Activated CD8-positive, alpha-beta memory T cell treated with anti-CD3 and anti-CD28 coated beads for 36 hours (primary cell): ENCODE measurements around the gene LILRB2. TPM values are rescaled to one million over a fixed set of nuclear protein-coding genes. Genes with fewer than 3 reads are reported as not detected.
"Not testable (repeated sequence)": the region's sequence is repeated elsewhere in the genome, so short reads cannot be mapped to it uniquely, and the experiment has no call there.

ENCODE experiments used
- CTCF ChIA-PET: fragments of 350-600 bp; sonication (Branson Sonifier 250); formaldehyde crosslinking; loops from one replicate; lab custom pipeline; 2021; ENCODE audit warnings: antibody characterized with exemption; lab: Charles Lee
- POLR2A ChIA-PET: fragments of 350-600 bp; sonication (Branson Sonifier 250); formaldehyde crosslinking; loops from one replicate; lab custom pipeline; 2021; ENCODE audit warnings: antibody characterized with exemption; lab: Charles Lee
- total RNA-seq, 2 experiments: library from RNA; stranded (reverse); gene quantifications; one replicate each; pipeline ENCODE4 v1.2.3, GENCODE V29; 2021

Gene LILRB2
- total RNA-seq, 2 experiments from 2014 or later: not detected

DNA sequence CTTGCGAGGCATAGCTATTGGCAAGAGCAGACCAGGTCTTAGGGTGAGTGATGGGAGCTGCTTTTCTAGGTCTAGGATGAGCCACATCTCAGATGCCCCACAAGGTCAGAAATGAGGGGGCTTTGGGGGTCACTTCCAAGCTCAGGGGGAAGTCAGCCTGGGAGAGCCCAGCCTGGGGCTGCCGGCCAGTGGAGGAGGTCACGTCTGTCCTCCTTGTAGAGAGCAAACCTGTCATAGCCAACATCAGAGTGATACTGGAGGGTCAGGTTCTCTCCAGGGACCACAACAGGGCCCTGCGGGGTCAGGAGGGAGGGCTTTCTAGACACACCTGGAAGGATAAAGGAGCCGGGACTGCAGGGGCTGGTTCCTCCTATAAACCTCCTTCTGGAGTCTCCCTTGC is 29.6 kb upstream of the LILRB2 start:
- CTCF ChIA-PET: interaction anchor here (0.7 kb wide), 1 partner anchor 20 kb away, joined by 3 read pairs; no protein-coding TSS in a partner anchor
- POLR2A ChIA-PET: no interaction called here

- ChIA-PET POLR2A (no interaction called here), CTCF (no interaction called here)
Observed at GRCh38 chr19:54309811-54310210, 28.9 kb upstream of the LILRB2 start.

DNA sequence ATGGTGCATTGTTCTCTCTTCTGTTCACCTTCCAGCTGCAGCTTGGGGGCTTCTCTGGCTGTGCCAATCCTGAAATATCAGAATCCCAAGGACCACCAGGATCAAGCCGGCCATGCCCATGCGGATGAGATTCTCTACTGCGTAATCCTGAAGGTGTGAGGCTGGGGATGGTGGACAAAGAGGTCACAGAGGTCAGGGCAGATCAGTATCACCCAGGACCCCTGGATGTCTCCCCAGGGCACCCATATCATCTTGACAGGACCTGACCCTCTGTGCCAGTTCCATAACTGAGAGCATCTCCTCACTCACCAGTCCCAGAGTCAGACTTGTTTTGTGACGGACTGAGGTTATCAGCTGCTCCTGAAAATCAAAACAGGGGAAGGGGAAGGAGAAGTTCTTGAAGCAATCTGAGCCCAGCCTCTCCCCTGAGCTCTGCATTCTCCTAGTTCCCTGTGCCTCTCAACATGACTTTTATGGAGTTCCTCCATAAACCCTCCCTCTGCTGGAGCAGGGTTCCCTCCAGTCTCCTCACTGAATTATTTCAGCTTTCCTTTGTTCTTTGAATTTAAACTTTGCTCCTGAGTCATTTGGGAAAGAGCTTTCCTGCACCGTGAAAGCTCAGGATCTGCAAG is 26.6 kb upstream of the LILRB2 start:
- ChIA-PET POLR2A (no interaction called here), CTCF (no interaction called here)

DNA sequence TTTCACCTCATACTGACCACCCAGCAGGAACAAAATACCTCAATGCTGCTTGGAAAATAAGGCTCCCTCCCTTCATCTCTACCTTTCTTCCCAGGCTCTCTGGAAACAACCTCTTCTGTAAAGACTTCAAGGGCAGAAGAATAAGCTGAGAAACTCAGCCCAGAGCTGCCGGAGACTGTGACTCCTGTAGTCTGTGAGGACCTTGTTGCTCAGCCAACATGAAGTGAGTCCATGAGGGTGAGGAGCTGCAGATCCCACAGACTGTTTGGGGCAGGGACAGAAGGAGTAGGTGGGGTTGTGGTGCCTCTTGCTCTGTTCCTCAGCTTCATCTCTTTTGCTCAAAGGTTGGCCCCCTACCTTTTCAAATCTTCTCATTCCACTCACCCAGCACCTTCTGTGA is 24.2 kb upstream of the LILRB2 start:
- ChIA-PET POLR2A (no interaction called here), CTCF (no interaction called here)

- POLR2A ChIA-PET: no interaction called here
- CTCF ChIA-PET: no interaction called here
Observed at GRCh38 chr19:54302257-54302656, 21.3 kb upstream of the LILRB2 start.

DNA sequence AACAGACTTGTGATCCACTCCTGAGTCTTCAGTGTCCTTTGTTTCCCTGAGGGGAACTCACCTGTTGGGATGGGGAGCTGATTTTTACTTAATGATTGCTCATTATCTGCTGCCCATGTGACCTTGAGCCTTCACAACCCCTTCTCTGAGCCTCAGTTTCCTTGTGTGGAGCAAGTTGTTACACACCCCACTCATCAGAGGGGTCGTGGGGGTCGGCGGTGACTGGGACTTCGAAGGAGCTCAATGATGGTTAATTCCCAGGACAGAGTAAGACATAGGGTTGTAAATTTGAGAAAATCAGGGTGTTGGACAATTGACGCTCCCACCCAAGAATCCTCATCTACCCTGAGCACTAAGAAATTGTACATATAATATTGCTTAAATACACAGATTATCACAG is 18.6 kb upstream of the LILRB2 start:
- ChIA-PET CTCF (no interaction called here), POLR2A (no interaction called here)

DNA sequence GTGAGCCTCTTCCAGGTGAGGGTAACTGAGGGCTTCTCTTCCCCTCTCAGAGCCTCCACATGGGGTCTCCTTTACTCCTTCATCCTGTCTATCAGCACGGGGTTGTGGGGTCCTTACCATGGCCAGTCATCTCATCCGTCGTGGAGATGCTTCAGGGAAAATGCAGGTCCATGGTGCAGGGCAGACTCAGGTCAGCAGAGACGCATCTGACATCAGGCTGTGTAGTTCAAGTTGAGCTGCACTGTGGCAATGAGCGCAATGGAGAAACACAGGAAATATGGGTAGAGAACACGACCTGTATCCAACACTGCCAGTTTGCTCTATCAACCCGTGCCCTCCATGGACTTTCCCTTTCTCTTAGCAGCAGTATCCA is 18.2 kb upstream of the LILRB2 start:
- CTCF ChIA-PET: no interaction called here
- POLR2A ChIA-PET: no interaction called here

GRCh38 chr19:54298357-54299125 is 17.6 kb upstream of the LILRB2 start:
- POLR2A ChIA-PET: no interaction called here
- CTCF ChIA-PET: no interaction called here

DNA sequence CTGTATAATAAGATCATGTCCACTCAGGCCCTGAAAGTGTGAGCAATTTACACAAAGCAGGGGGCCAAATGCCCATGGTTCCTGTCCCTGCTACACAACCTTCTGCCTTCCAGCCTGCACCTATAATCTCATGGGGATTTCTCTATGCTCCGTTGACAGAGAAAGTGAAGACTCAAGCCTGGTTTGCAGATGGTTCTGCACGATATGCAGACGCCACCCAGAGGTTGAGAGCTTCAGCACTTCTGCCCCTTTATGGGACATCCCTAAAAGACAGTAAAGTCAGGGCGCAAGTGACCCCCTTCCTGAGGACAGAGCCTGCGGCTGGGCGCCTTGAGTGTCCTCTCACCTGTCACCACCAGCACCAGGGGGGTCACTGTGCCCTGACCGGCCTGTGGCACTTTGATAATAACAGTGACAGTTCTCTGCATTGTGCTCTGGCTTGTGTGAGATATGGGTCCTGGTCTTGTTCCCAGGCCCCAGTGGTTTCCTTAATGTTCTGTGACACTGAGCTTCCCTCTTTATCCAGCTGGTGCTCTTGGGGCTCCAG is 16.9 kb upstream of the LILRB2 start:
- ChIA-PET POLR2A (no interaction called here), CTCF (interaction anchor here (0.6 to 1.1 kb wide), 2 partner anchors 32 to 93 kb away, joined by 3 read pairs; no protein-coding TSS in a partner anchor)

GRCh38 chr19:54294539-54294938 is 13.6 kb upstream of the LILRB2 start:
- ChIA-PET CTCF (no interaction called here), POLR2A (no interaction called here)

GRCh38 chr19:54289160-54289559 is 8.2 kb upstream of the LILRB2 start:
- POLR2A ChIA-PET: not testable (repeated sequence)

DNA sequence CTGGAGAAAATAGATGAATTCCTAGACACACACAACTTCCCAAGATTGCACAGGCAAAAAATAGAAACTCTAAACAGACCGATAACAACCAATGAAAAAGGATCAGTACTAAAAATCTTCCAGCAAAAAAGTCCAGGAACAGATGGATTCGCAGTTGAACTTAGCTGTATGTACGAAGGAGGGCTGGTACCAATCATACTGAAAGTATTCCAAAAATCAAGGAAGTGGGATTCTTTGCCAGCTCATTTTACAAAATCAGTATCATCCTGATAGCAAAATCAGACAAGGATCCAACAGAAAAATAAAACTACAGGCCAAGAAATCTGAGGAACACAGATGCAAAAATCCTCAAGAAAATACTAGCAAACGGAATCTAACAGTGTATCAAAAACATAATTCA is 6.5 kb upstream of the LILRB2 start:
- CTCF ChIA-PET: no interaction called here
- POLR2A ChIA-PET: no interaction called here

More at GRCh38 chr19:54289160-54289559, 8.2 kb upstream of the LILRB2 start:
- CTCF ChIA-PET: not testable (repeated sequence)

DNA sequence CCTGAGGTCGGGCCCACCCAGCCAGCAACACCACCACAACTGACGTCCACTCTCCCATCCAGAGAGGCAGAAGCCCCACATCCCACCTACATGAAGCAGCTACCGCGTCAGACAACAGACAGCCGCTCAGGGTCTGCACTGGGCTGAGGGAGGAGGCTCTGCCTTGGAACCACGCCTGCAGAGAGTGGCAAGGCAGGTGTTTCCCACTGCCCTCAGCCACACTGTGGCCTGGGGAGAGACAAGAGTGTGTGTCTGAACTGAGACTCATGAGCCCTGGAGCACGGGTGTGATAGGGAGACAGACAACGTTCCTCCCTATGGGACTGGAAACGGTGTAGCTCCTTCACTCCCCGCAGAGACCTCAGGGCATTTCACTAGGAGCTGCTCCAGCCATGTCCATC is 5.4 kb upstream of the LILRB2 start:
- POLR2A ChIA-PET, CTCF ChIA-PET: not testable (repeated sequence)

GRCh38 chr19:54285427-54286056 is 4.6 kb upstream of the LILRB2 start:
- CTCF ChIA-PET, POLR2A ChIA-PET: not testable (repeated sequence)

DNA sequence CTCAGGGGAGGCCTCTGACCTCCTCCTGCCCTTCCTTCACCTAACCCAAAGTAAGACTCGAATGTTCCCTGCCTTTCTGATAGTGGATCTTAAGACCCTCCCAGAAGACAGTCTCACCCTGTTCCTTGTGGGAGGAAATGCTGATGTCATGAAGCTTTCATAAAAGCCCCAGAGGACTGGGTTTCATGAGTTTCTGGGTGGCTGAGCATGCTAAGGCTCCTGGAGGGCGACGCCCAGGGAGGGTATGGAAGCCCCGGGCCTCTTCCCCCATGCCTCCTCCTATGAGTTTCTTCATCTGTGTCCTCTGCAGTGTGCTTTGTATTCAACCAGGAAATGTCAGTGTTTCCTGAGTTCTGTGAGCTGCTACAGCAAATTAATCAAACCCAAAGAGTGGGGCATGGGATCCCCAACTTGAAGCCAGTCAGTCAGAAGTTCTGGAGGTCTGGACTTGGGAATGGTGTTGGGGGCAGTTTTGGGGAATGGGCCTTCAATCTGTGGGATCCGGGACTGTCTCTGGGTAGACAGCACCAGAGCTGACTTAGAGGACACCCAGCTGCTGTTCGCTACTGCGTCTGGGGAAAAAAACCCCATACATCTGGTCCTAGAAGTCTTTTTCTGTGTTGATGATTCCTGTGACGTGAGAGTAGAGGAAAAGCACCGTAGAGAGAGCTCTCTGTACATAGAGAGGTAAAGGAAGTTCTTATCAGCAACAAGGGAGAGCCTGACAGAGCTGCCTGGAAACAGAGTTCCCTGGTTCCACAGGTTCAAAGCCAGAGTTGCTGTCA is 2.0 kb upstream of the LILRB2 start:
- ChIA-PET POLR2A (no interaction called here), CTCF (no interaction called here)

GRCh38 chr19:54281729-54282075 is 792 bp upstream of the LILRB2 start:
- POLR2A ChIA-PET, CTCF ChIA-PET: not testable (repeated sequence)

DNA sequence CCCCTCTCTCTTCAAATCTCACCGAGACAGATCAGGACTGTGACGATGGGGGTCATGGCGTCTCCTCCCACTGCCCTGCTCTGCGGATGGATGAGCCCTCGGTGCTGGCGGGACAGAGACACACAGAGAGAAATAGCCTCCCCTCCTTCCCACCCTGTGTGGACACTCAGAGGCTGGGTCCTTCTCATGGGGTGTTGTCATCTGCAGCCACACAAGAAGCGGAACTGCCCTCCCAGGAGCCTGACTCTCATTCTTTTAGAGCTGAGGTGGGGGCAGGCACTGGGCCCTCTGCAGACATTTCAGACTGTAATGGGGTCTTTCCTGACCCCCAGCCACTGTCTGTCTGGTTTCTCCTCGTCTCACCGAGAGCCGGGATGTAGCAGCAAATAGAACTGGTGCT is 469 bp downstream of the LILRB2 start:
- POLR2A ChIA-PET: not testable (repeated sequence)
- CTCF ChIA-PET: interaction anchor here (0.6 kb wide), 1 partner anchor 115 kb away, joined by 3 read pairs; no protein-coding TSS in a partner anchor

DNA sequence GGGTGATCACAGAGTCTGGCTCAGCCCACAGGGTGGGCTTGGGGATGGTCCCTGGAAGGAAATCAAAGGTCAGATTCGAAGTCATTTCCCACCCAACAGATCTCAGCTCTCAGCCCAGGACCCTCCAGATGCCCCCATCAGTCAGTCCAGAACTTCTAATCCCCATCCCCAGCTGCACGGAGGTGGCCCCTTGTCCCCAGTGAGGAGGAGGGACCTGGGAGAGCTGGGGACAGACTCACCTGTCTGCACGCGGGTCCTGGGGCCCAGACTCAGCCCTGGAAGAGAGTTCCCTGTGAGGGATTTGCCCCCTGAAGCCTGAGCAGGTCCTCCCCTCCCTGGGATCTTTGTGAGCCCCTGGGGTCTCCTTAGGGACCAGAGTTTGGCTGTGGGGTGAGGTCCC is 885 bp downstream of the LILRB2 start:
- CTCF ChIA-PET: interaction anchor here (0.6 kb wide), 1 partner anchor 115 kb away, joined by 3 read pairs; no protein-coding TSS in a partner anchor
- POLR2A ChIA-PET: not testable (repeated sequence)

GRCh38 chr19:54279406-54279962 is 1.4 kb downstream of the LILRB2 start:
- ChIA-PET POLR2A (no interaction called here), CTCF (no interaction called here)
